Measurements from ENCODE around the gene C1QC. TPM values are rescaled to one million over a fixed set of nuclear protein-coding genes. Genes with fewer than 3 reads are reported as not detected.

C1QC gene
- total RNA-seq (100 to 1,000 TPM in 3 of 4 donors, 10 to 100 TPM in 1; 47.9 to 289 (median 204) TPM), polyA plus RNA-seq (100 to 1,000 TPM in 2 of 3 donors, 10 to 100 TPM in 1; 94.3 to 579 (median 171) TPM)

- TF ChIP-seq POLR2A (IDR thresholded peaks at IDR 0.05) (no peak), EP300 (IDR thresholded peaks at IDR 0.05) (no peak), CTCF (IDR thresholded peaks at IDR 0.05) (no peak), POLR2AphosphoS5 (IDR thresholded peaks at IDR 0.05) (peak in 1 of 4 donors; percentile 45)
- peak; percentile 79 for DNase-seq
- H3K27me3 ChIP-seq, result peaks cover 0 to 6% (median 0%) of the 10 kb centered on the region in 3 donors
- intact Hi-C loops (cut with DNase I), result no loop called here
- no peaks in the 10 kb centered on the region for H3K9me3 ChIP-seq
- peaks cover 0 to 8% (median 0%) of the 10 kb centered on the region in 4 donors for H3K4me1 ChIP-seq
- no peaks in the 10 kb centered on the region for H3K36me3 ChIP-seq
- 67 to 70% methylated on average over 8 of the region's 8 CpGs for WGBS, 2 donors
- peak within 1 kb of the TSS; percentile 25 to 50 (median 40) for H3K27ac ChIP-seq
- H3K4me3 ChIP-seq, result peak within 1 kb of the TSS in 3 of 4 donors; percentile 10 to 43 (median 30)
Measured at GRCh38 chr1:22643381-22643780, at the start of gene C1QC. TSS of gene C1QC (plus strand) at chr1:22643633. CDS start at chr1:22644024, 391 bp downstream.

GRCh38 chr1:22594396-22594795 is 49.0 kb upstream of the C1QC start:
- DNase-seq, result no peak
- intact Hi-C loops (cut with DNase I), result no loop called here
- H3K27me3 ChIP-seq, result peaks cover 0 to 55% (median 20%) of the 10 kb centered on the region in 3 donors
- H3K4me3 ChIP-seq, result no peak overlapping the region
- H3K27ac ChIP-seq, result no peak overlapping the region
- WGBS, 2 donors, result 78 to 79% methylated on average over 10 of the region's 10 CpGs
- no peaks in the 10 kb centered on the region for H3K4me1 ChIP-seq
- H3K9me3 ChIP-seq, result no peaks in the 10 kb centered on the region
- no peaks in the 10 kb centered on the region for H3K36me3 ChIP-seq
- TF ChIP-seq CTCF (IDR thresholded peaks at IDR 0.05), result no peak
- no peak for TF ChIP-seq POLR2AphosphoS5 (IDR thresholded peaks at IDR 0.05)
- TF ChIP-seq POLR2A (IDR thresholded peaks at IDR 0.05), result no peak
- TF ChIP-seq EP300 (IDR thresholded peaks at IDR 0.05), result no peak

- Histone ChIP-seq H3K9me3 (no peaks in the 10 kb centered on the region), H3K27me3 (peaks cover 0 to 57% (median 18%) of the 10 kb centered on the region in 3 donors), H3K36me3 (no peaks in the 10 kb centered on the region), H3K4me3 (no peak overlapping the region), H3K4me1 (no peaks in the 10 kb centered on the region), H3K27ac (no peak overlapping the region)
- WGBS, 2 donors, result 72 to 73% methylated on average over 7 of the region's 7 CpGs
- intact Hi-C loops (cut with DNase I), result no loop called here
- no peak for TF ChIP-seq POLR2AphosphoS5 (IDR thresholded peaks at IDR 0.05)
- no peak for TF ChIP-seq EP300 (IDR thresholded peaks at IDR 0.05)
- TF ChIP-seq CTCF (IDR thresholded peaks at IDR 0.05), result no peak
- TF ChIP-seq POLR2A (IDR thresholded peaks at IDR 0.05), result no peak
- DNase-seq, result no peak
Measured at GRCh38 chr1:22595108-22595507, 48.3 kb upstream of the C1QC start.

GRCh38 chr1:22597301-22597965 is 46.0 kb upstream of the C1QC start:
- no peak overlapping the region for H3K4me3 ChIP-seq
- 69 to 80% methylated on average over 30 of the region's 30 CpGs for WGBS, 2 donors
- no peak for TF ChIP-seq POLR2AphosphoS5 (IDR thresholded peaks at IDR 0.05)
- no peak for TF ChIP-seq POLR2A (IDR thresholded peaks at IDR 0.05)
- TF ChIP-seq CTCF (IDR thresholded peaks at IDR 0.05), result no peak
- no peaks in the 10 kb centered on the region for H3K36me3 ChIP-seq
- intact Hi-C loops (cut with DNase I), result no loop called here
- H3K27me3 ChIP-seq, result peaks cover 0 to 67% (median 19%) of the 10 kb centered on the region in 3 donors
- H3K9me3 ChIP-seq, result no peaks in the 10 kb centered on the region
- no peak overlapping the region for H3K27ac ChIP-seq
- DNase-seq, result no peak
- H3K4me1 ChIP-seq, result no peaks in the 10 kb centered on the region

Measured in sigmoid colon (tissue), 7 donors.